Stimulated activated CD4-positive, alpha-beta T cell treated with anti-CD3 and anti-CD28 coated beads, Interleukin-2, amount 100 ng/mL, for 48 hours (primary cell): ENCODE results near the gene JUND.

ENCODE experiments used
- DNase-seq, 2 donors: peaks; one replicate each; pipeline ENCODE4 v3.0.0-alpha.2; 2020

JUND gene

DNA sequence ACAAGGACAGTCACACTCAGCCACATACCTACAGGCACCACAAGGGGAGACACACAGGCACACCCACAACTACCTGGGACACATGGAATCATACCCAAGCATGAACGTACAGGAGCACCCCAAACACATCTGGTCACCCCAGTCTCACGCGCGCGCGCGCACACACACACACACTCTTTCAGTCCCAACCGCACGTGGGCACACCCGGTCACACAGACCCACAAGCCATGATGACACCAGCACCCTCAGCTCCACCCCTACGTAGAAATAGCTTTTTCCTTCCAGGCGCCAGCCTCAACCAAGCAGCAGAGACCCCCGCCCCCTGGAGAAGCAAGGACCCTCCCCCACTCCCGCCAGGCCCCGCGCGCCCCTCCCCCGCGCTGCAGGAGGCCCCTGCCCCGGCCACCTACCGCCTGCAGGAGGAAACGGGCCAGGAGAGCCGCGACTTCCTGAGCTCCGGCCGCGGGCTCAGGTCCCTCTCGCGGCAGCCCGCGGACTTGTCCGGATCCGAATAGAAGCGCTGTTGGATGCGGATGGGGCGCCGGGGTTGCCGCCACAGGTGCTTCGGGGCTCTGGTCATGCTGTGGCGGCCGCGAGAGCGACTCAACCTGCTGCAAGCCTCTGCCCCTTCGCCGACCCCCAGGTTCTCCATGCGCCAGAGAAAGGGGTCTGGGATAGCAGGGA, 48.7 kb downstream of the JUND start:
- no peak for DNase-seq

DNA sequence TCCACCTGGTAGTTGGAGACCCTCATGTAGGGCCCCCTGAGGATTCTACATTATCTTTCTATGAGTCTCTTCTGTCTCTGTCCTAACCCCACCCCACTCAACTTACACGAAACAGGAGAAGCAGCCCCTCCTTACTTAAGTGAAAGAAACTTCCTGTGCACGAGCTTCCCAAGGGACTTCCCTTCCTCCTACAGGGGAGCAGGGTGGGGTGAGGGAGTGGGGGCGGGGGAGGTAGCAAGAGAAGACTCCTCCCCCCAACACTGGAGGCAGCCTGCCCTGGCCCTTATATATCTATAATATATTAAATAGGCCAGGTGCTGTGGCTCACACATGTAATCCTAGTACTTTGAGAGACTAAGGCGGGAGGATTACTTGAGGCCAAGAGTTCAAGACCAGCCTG, 49.6 kb downstream of the JUND start:
- no peak for DNase-seq

DNA sequence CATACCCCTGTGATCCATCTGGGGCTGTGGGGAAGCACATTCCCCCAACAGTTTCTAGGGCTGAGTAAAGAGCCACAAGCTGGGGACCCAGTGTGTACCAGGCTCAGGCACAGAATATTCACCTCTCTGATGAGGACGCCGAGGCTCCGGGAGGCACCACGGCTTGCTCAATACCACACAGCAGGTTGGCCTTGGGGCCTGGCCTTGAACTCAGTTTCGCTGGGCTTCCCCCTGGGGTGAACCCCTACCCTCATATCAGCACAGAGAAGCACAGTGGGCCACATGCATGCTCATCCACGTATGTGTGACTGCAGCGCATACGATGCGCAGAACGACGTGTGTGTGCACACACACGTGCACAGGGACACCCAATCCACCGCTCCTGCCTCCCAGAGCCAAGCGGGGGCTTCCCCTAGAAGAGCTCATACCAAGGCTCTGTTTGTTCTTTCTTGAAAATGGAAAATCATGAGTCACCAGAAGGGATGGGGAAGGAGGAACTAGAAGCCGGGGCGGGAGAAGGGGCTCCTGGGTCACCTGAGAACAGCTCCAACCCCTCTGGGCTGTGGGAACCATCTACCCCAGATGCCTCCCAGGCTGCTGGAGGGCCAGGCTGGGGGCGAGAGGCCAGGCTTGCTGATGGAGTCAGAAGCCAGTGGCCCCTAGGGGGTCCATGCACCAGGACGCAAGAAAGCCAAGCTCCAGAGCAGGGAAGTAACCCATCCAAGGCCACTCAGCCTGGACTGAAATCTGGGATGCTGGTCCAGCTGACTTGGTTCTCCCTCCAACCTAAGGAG, 50.3 kb downstream of the JUND start:
- DNase-seq = no peak

DNA sequence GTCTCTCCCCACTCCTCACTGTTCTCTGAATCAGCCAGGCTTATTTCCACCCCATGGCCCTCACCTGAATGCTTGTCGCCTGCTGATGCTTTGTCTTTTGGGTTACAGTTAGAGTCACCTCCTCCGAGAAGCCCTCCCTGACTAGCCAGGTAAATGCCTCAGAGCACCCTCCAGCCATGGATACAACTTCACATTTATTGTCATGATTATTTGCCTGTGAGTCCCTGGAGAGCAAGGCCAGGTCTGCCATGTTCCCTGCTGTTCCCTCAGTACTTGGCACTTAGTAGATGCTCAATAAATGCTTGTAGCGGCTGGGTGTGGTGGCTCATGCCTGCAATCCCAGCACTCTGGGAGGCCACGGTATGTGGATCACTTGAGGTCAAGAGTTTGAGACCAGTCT, 51.5 kb downstream of the JUND start:
- no peak for DNase-seq
